ENCODE measurements around the gene GNB5.

Gene GNB5

GRCh38 chr15:52144656-52145178 lies 46.5 kb downstream of the GNB5 start:
- DNase-seq (ENCODE audit: low read depth in 2 of 3, low spot score in 2 of 3): no peak

GRCh38 chr15:52143873-52144272 lies 47.3 kb downstream of the GNB5 start:
- no peak for DNase-seq (ENCODE audit: low read depth in 2 of 3, low spot score in 2 of 3)

GRCh38 chr15:52140646-52141045 lies 50.5 kb downstream of the GNB5 start:
- no peak for DNase-seq (ENCODE audit: low read depth in 2 of 3, low spot score in 2 of 3)

GRCh38 chr15:52139599-52140462 lies 51.4 kb downstream of the GNB5 start:
- peak; percentile 14 to 72 (median 61) for DNase-seq (ENCODE audit: low read depth in 2 of 3, low spot score in 2 of 3)

- no peak for DNase-seq (ENCODE audit: low read depth in 2 of 3, low spot score in 2 of 3)
These were observed 53.5 kb downstream of the GNB5 start for GRCh38 chr15:52137432-52138357.

GRCh38 chr15:52136442-52136980 lies 54.7 kb downstream of the GNB5 start:
- no peak for DNase-seq (ENCODE audit: low read depth in 2 of 3, low spot score in 2 of 3)

GRCh38 chr15:52134502-52135144 lies 56.6 kb downstream of the GNB5 start:
- DNase-seq (ENCODE audit: low read depth in 2 of 3, low spot score in 2 of 3): no peak

- no peak for DNase-seq (ENCODE audit: low read depth in 2 of 3, low spot score in 2 of 3)
These were observed 57.5 kb downstream of the GNB5 start for GRCh38 chr15:52133510-52134220.

GRCh38 chr15:52132066-52132465 lies 59.1 kb downstream of the GNB5 start:
- no peak for DNase-seq (ENCODE audit: low read depth in 2 of 3, low spot score in 2 of 3)

- DNase-seq (ENCODE audit: low read depth in 2 of 3, low spot score in 2 of 3): no peak
These were observed 62.6 kb downstream of the GNB5 start for GRCh38 chr15:52128568-52128967.

GRCh38 chr15:52124270-52124880 lies 66.8 kb downstream of the GNB5 start:
- DNase-seq (ENCODE audit: low read depth in 2 of 3, low spot score in 2 of 3): no peak

- DNase-seq (ENCODE audit: low read depth in 2 of 3, low spot score in 2 of 3): no peak
These were observed 69.3 kb downstream of the GNB5 start for GRCh38 chr15:52121896-52122295.

GRCh38 chr15:52121006-52121405 lies 70.2 kb downstream of the GNB5 start:
- no peak for DNase-seq (ENCODE audit: low read depth in 2 of 3, low spot score in 2 of 3)

GRCh38 chr15:52120488-52120887 lies 70.7 kb downstream of the GNB5 start:
- DNase-seq (ENCODE audit: low read depth in 2 of 3, low spot score in 2 of 3): no peak

GRCh38 chr15:52118969-52119749 lies 72.0 kb downstream of the GNB5 start:
- DNase-seq (ENCODE audit: low read depth in 2 of 3, low spot score in 2 of 3): no peak

GRCh38 chr15:52117549-52117948 lies 73.6 kb downstream of the GNB5 start:
- no peak for DNase-seq (ENCODE audit: low read depth in 2 of 3, low spot score in 2 of 3)

- no peak for DNase-seq (ENCODE audit: low read depth in 2 of 3, low spot score in 2 of 3)
These were observed 75.4 kb downstream of the GNB5 start for GRCh38 chr15:52115598-52116427.
